HCT116 (cell line): Measurements from ENCODE around the gene ATG101. TPM values are rescaled to one million over a fixed set of nuclear protein-coding genes. Genes with fewer than 3 reads are reported as not detected.
A peak's percentile ranks its signal among the peaks of the same experiment; 100 is the strongest.

Experiments
- ATAC-seq: fragments of 200-7000 bp; cut with Tn5 transposase; 2 replicates; pipeline ENCODE4 v1.9.1; 2020; ENCODE audit warnings: mild to moderate bottlenecking, moderate library complexity
- BruUV-seq: library from RNA; stranded (reverse); fragments of 400-500 nt; replicated peaks from 2 replicates; lab custom pipeline; 2021; lab: Mats Ljungman, UMichigan
- CTCF ChIA-PET: fragments of 300-600 bp; sonication (Branson Sonifier 250); formaldehyde crosslinking; loops from one replicate; lab custom pipeline; 2021; ENCODE audit warnings: antibody characterized with exemption; lab: Charles Lee
- POLR2A ChIA-PET: fragments of 300-600, 350-600 bp; sonication (Branson Sonifier 250); formaldehyde crosslinking; loops from one replicate; lab custom pipeline; 2021; ENCODE audit warnings: antibody characterized with exemption; lab: Charles Lee
- RAD21 ChIA-PET, 2 experiments: fragments of 300-600 bp; sonication (Branson Sonifier 250); formaldehyde crosslinking; loops; one replicate each; lab custom pipeline; 2023; ENCODE audit warnings: low total read pairs in 2 of 2; ENCODE audit not compliant: uncharacterized antibody in 2 of 2, unreplicated experiment in 2 of 2, low non-redundant PET in 1 of 2; lab: Charles Lee
- DNase-seq: peaks from one replicate; pipeline ENCODE4 v3.0.0-alpha.2; 2010; ENCODE audit warnings: low read depth, low spot score
- H2AFZ ChIP-seq: fragments of 200-600 bp; shearing (Covaris generic), sonication (generic); 2 replicates; pipeline ENCODE4 v1.6.1; 2017; ENCODE audit warnings: low read depth, mixed run types, mixed read lengths, antibody characterized with exemption, low read length; ENCODE audit not compliant: poor library complexity, severe bottlenecking
- H3K27ac ChIP-seq: 2 replicates; pipeline ENCODE4 v1.5.1; 2012; ENCODE audit warnings: low read depth, low read length
- H3K27me3 ChIP-seq: fragments of 200-600 bp; sonication (generic); 2 replicates; pipeline ENCODE4 v1.6.1; 2016; ENCODE audit warnings: mixed run types, low read length, mixed read lengths; ENCODE audit not compliant: insufficient read depth
- H3K36me3 ChIP-seq, 2 experiments: fragments of 200-500 bp in 1 of 2; fragments of 200-600 bp in 1 of 2; sonication (Bioruptor generic) in 1 of 2; sonication (generic) in 1 of 2; 2 replicates each; pipeline versions ENCODE4 v1.5.1 to v1.6.1; 2014 to 2016; ENCODE audit warnings: low read length in 2 of 2, inconsistent platforms in 1 of 2, mixed read lengths in 1 of 2, mixed run types in 1 of 2; ENCODE audit not compliant: insufficient read depth in 2 of 2, control insufficient read depth in 1 of 2
- H3K4me1 ChIP-seq, 2 experiments: fragments of 200-600 bp in 1 of 2; sonication (generic) in 1 of 2; 2 replicates each; pipeline versions ENCODE4 v1.5.1 to v1.6.1; 2012 to 2017; ENCODE audit warnings: low read length in 2 of 2, inconsistent platforms in 1 of 2, mild to moderate bottlenecking in 1 of 2, mixed read lengths in 1 of 2, mixed run types in 1 of 2, moderate library complexity in 1 of 2; ENCODE audit not compliant: insufficient read depth in 2 of 2, control insufficient read depth in 1 of 2
- H3K4me2 ChIP-seq: fragments of 200-600 bp; sonication (generic); 2 replicates; pipeline ENCODE4 v1.6.1; 2017; ENCODE audit warnings: mixed run types, low read length, mixed read lengths
- H3K4me3 ChIP-seq, 2 experiments: fragments of 200-600 bp in 1 of 2; sonication (generic) in 1 of 2; replicated peaks in 1 of 2; 2 replicates each; pipeline ENCODE4 v1.5.1; 2011 to 2016; ENCODE audit warnings: low read length in 2 of 2, control low read depth in 1 of 2, low read depth in 1 of 2, mild to moderate bottlenecking in 1 of 2, mixed read lengths in 1 of 2, mixed run types in 1 of 2
- H3K79me2 ChIP-seq: fragments of 200-600 bp; sonication (generic); 2 replicates; pipeline ENCODE4 v1.6.1; 2017; ENCODE audit warnings: mild to moderate bottlenecking, mixed run types, low read length, moderate library complexity, mixed read lengths; ENCODE audit not compliant: insufficient read depth
- H3K9ac ChIP-seq: fragments of 200-600 bp; sonication (generic); 2 replicates; pipeline ENCODE4 v1.6.1; 2016; ENCODE audit warnings: low read length, mixed read lengths
- H3K9me2 ChIP-seq: fragments of 200-600 bp; sonication (generic), shearing (Covaris generic); 2 replicates; pipeline ENCODE4 v1.6.1; 2017; ENCODE audit warnings: mixed run types, mild to moderate bottlenecking, moderate library complexity; ENCODE audit not compliant: insufficient read depth
- H3K9me3 ChIP-seq, 2 experiments: fragments of 200-500 bp in 1 of 2; fragments of 200-600 bp in 1 of 2; sonication (Bioruptor generic) in 1 of 2; sonication (generic) in 1 of 2; 2 replicates each; pipeline ENCODE4 v1.6.1; 2014 to 2017; ENCODE audit warnings: low read length in 2 of 2, mixed read lengths in 2 of 2, inconsistent platforms in 1 of 2, low read depth in 1 of 2, mild to moderate bottlenecking in 1 of 2, mixed run types in 1 of 2, moderate library complexity in 1 of 2; ENCODE audit not compliant: control insufficient read depth in 1 of 2, insufficient read depth in 1 of 2
- H4K20me1 ChIP-seq: fragments of 200-600 bp; sonication (generic), shearing (Covaris generic); 2 replicates; pipeline ENCODE4 v1.6.1; 2017; ENCODE audit warnings: mixed run types, mild to moderate bottlenecking, moderate library complexity; ENCODE audit not compliant: insufficient read depth
- CEBPB ChIP-seq: IDR thresholded peaks from 2 replicates; pipeline ENCODE4 v1.6.1; 2012; ENCODE audit warnings: low read depth
- EGR1 ChIP-seq: IDR thresholded peaks from 2 replicates; pipeline ENCODE4 v1.6.1; 2012; ENCODE audit warnings: low read depth
- ELF1 ChIP-seq: IDR thresholded peaks from 2 replicates; pipeline ENCODE4 v1.6.1; 2012; ENCODE audit warnings: low read depth, borderline replicate concordance
- EZH2 ChIP-seq: fragments of 200-600 bp; sonication (generic); IDR thresholded peaks from 2 replicates; pipeline ENCODE4 v1.6.1; 2017; ENCODE audit warnings: antibody characterized with exemption, mixed run types
- EZH2phosphoT487 ChIP-seq: fragments of 200-600 bp; IDR thresholded peaks from 2 replicates; pipeline ENCODE4 v1.6.1; 2018; ENCODE audit warnings: antibody characterized with exemption, borderline replicate concordance
- FOSL1 ChIP-seq: IDR thresholded peaks from 2 replicates; pipeline ENCODE4 v1.6.1; 2012; ENCODE audit warnings: low read depth
- JUND ChIP-seq: IDR thresholded peaks from 2 replicates; pipeline ENCODE4 v1.6.1; 2012
- POLR2A ChIP-seq: IDR thresholded peaks from 2 replicates; pipeline ENCODE4 v1.7.0; 2011; ENCODE audit warnings: borderline replicate concordance; ENCODE audit not compliant: insufficient read depth, insufficient read length; ENCODE audit errors: extremely low read depth
- RAD21 ChIP-seq: IDR thresholded peaks from 2 replicates; pipeline ENCODE4 v1.6.1; 2012; ENCODE audit warnings: low read depth, mild to moderate bottlenecking
- SP1 ChIP-seq: IDR thresholded peaks from 2 replicates; pipeline ENCODE4 v1.6.1; 2012; ENCODE audit warnings: low read depth
- TCF7L2 ChIP-seq: IDR thresholded peaks from 2 replicates; pipeline ENCODE4 v1.7.0; 2011; ENCODE audit warnings: borderline replicate concordance, inconsistent platforms; ENCODE audit not compliant: insufficient read depth, insufficient read length; ENCODE audit errors: extremely low read depth
- YY1 ChIP-seq: IDR thresholded peaks from 2 replicates; pipeline ENCODE4 v1.6.1; 2011; ENCODE audit warnings: low read length, low read depth, moderate library complexity, mild to moderate bottlenecking; ENCODE audit not compliant: insufficient replicate concordance; ENCODE audit errors: extremely low read depth
- ZNF274 ChIP-seq: fragments of 200-500 bp; sonication (Bioruptor generic); IDR thresholded peaks from 2 replicates; pipeline ENCODE4 v1.6.1; 2014; ENCODE audit warnings: mild to moderate bottlenecking, low read depth, low read length, inconsistent platforms
- intact Hi-C: fragments of 100-400 bp; cut with micrococcal nuclease; formaldehyde crosslinking; loops from 2 replicates; pipeline ENCODE4 v1.10.0; 2022
- total RNA-seq: library from RNA; stranded (reverse); gene quantifications from one replicate; pipeline ENCODE4 v1.2.1, GENCODE V29; 2021; ENCODE audit not compliant: unreplicated experiment
- TF ChIP-seq, protein P1 (sequence below): IDR thresholded peaks from 2 replicates; pipeline ENCODE4 v1.6.1; 2012
- TF ChIP-seq, protein P2 (sequence below): IDR thresholded peaks from 2 replicates; pipeline ENCODE4 v1.6.1; 2011; ENCODE audit warnings: mild to moderate bottlenecking, low read length, moderate library complexity; ENCODE audit not compliant: insufficient replicate concordance; ENCODE audit errors: extremely low read depth

Gene ATG101
- total RNA-seq, 1 experiment from 2014 or later, result 49.2 TPM

DNA sequence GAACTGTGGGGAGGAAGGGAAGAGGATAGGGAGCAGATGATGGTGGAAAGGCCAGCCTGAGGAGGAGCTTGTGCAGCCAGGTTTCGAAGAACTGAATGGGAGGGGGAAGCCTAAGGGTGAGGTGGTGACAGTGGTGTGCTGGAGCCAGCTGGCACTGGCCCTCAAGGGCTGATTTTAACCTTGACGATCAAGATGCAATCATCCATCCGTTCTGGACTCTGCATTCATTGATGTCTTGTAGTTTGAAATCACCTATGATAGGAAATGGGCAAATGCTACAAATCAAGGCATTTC is 2.8 kb upstream of the ATG101 start (continued):
- TF ChIP-seq, protein P1, sequence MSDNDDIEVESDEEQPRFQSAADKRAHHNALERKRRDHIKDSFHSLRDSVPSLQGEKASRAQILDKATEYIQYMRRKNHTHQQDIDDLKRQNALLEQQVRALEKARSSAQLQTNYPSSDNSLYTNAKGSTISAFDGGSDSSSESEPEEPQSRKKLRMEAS, result no peak
- no peak for TF ChIP-seq CEBPB
- no peak for TF ChIP-seq ELF1
- TF ChIP-seq POLR2A, result no peak
- TF ChIP-seq, protein P2, sequence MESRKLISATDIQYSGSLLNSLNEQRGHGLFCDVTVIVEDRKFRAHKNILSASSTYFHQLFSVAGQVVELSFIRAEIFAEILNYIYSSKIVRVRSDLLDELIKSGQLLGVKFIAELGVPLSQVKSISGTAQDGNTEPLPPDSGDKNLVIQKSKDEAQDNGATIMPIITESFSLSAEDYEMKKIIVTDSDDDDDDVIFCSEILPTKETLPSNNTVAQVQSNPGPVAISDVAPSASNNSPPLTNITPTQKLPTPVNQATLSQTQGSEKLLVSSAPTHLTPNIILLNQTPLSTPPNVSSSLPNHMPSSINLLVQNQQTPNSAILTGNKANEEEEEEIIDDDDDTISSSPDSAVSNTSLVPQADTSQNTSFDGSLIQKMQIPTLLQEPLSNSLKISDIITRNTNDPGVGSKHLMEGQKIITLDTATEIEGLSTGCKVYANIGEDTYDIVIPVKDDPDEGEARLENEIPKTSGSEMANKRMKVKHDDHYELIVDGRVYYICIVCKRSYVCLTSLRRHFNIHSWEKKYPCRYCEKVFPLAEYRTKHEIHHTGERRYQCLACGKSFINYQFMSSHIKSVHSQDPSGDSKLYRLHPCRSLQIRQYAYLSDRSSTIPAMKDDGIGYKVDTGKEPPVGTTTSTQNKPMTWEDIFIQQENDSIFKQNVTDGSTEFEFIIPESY, result no peak
- TF ChIP-seq ZNF274, result no peak
- TF ChIP-seq SP1, result no peak
- TF ChIP-seq EZH2, result no peak

DNA sequence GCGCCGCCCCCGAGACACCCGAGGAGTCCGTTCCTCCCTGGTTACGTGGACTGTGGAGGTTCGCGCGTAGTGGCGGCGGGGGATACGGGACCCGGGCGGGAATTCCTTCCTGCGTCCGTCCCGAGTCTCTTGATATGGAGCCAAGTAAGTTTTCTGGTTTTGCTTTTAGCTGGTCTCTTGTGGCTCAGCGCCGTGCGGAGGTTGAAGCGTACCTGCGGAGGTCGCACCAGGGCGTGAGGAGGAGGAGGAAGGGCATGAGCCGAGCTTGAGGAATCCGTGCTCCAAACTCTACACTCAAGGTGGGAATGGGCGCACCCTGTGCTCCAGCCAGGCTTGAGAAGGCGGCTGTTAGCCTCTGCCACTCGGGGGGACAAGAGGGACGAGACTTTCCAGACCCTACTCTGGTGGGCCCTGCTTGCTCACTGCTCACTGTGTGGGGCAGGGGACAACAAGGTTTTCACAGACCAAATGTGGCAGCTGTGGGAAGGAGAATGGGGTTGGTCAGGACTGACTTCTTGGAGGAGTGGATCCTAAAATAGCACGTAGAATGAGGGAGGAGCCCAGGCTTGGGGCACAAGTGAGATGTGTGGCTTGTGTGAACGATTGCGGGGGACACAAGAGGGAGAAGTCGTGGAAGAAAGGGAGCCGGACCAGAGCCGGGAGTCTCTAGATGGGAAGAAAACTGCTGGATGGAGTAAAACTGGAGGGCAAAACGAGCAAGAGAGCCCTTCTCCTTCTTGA is 577 bp downstream of the ATG101 start:
- DNase-seq, result no peak
- intact Hi-C loops, result no loop called here
- RAD21 ChIA-PET, result interaction anchor here in 1 of 2 experiments (3.0 kb wide), 1 partner anchor 45 kb away, joined by 13 read pairs; no protein-coding TSS in a partner anchor
- H3K9ac ChIP-seq, result peak overlapping the region; percentile 98
- H3K79me2 ChIP-seq, result peaks cover 56% of the 10 kb centered on the region
- no peaks in the 10 kb centered on the region for H3K27me3 ChIP-seq
- ATAC-seq, result peak; percentile 37
- H3K4me2 ChIP-seq, result peak overlapping the region; percentile 96
- H3K27ac ChIP-seq, result peak overlapping the region; percentile 86
- H3K36me3 ChIP-seq, result peaks cover 22 to 26% of the 10 kb centered on the region in 2 experiments; a peak in 3 of 4 replicates
- TF ChIP-seq SP1 (no peak), YY1 (no peak), EZH2phosphoT487 (no peak), ZNF274 (no peak), TCF7L2 (no peak), EGR1 (no peak), POLR2A (no peak), JUND (no peak), RAD21 (no peak), FOSL1 (no peak), ELF1 (no peak)
- TF ChIP-seq, all 23 proteins: peak for 0
- BruUV-seq, result TSS peak; percentile 77
- Histone ChIP-seq H3K9me3 (no peaks in the 10 kb centered on the region), H3K4me3 (peak overlapping the region; percentile 91 to 99), H2AFZ (no peak overlapping the region), H4K20me1 (no peaks in the 10 kb centered on the region), H3K9me2 (no peaks in the 10 kb centered on the region), H3K4me1 (peaks cover 7 to 16% of the 10 kb centered on the region in 2 experiments)
- ChIA-PET CTCF (interaction anchor here (0.9 to 4.4 kb wide), 4 partner anchors 13 to 51 kb away, joined by 3 to 70 read pairs (median 4); no protein-coding TSS in a partner anchor), POLR2A (interaction anchor here (1.1 to 3.3 kb wide), 4 partner anchors 8 to 45 kb away, joined by 4 to 18 read pairs (median 10); partner anchors contain the start of gene NR4A1)
